T-helper 1 cell treated with Interleukin-12 subunit alpha and Interleukin-12 subunit beta and Interleukin-4 antibody, amounts not matched to agents 30 ng/mL and 1 ng/mL, for 36 hours (primary cell): ENCODE measurements around the gene KRTAP10-1. TPM values are rescaled to one million over a fixed set of nuclear protein-coding genes. Genes with fewer than 3 reads are reported as not detected.
"Not testable (repeated sequence)": the region's sequence is repeated elsewhere in the genome, so short reads cannot be mapped to it uniquely, and the experiment has no call there.

Source experiments
- intact Hi-C: fragments of 100-400 bp; cut with micrococcal nuclease; formaldehyde crosslinking; loops from one replicate; pipeline ENCODE4 v1.15.1; 2024
- total RNA-seq: library from RNA; stranded (reverse); gene quantifications from 2 replicates; pipeline ENCODE4 v1.2.3, GENCODE V29; 2022

The KRTAP10-1 gene
- total RNA-seq, 1 donor from 2014 or later, result not detected

- intact Hi-C loops, result no loop called here
These were observed 10.8 kb upstream of the KRTAP10-1 start for GRCh38 chr21:44550807-44551206.

GRCh38 chr21:44550285-44550684 lies 10.3 kb upstream of the KRTAP10-1 start:
- intact Hi-C loops, result not testable (repeated sequence)

GRCh38 chr21:44549525-44550211 lies 9.7 kb upstream of the KRTAP10-1 start:
- intact Hi-C loops, result no loop called here

GRCh38 chr21:44548922-44549321 lies 8.9 kb upstream of the KRTAP10-1 start:
- intact Hi-C loops, result no loop called here

- intact Hi-C loops, result no loop called here
These were observed 8.4 kb upstream of the KRTAP10-1 start for GRCh38 chr21:44548381-44548780.

GRCh38 chr21:44547656-44548331 lies 7.8 kb upstream of the KRTAP10-1 start:
- intact Hi-C loops, result no loop called here

GRCh38 chr21:44544566-44544965 lies 4.6 kb upstream of the KRTAP10-1 start:
- intact Hi-C loops, result no loop called here

GRCh38 chr21:44542716-44543115 lies 2.7 kb upstream of the KRTAP10-1 start:
- intact Hi-C loops, result no loop called here

- intact Hi-C loops, result no loop called here
These were observed 820 bp upstream of the KRTAP10-1 start for GRCh38 chr21:44540741-44541288.

- intact Hi-C loops, result no loop called here
These were observed 949 bp downstream of the KRTAP10-1 start for GRCh38 chr21:44539046-44539445.

- intact Hi-C loops, result no loop called here
These were observed 1.8 kb downstream of the KRTAP10-1 start for GRCh38 chr21:44537930-44538911.

GRCh38 chr21:44535963-44536362 lies 4.0 kb downstream of the KRTAP10-1 start:
- intact Hi-C loops, result no loop called here

- intact Hi-C loops, result no loop called here
These were observed 5.3 kb downstream of the KRTAP10-1 start for GRCh38 chr21:44534688-44535087.

GRCh38 chr21:44533891-44534627 lies 5.9 kb downstream of the KRTAP10-1 start:
- intact Hi-C loops, result no loop called here

- intact Hi-C loops, result no loop called here
These were observed 6.7 kb downstream of the KRTAP10-1 start for GRCh38 chr21:44533121-44533890.

GRCh38 chr21:44532712-44533111 lies 7.3 kb downstream of the KRTAP10-1 start:
- intact Hi-C loops, result no loop called here

- intact Hi-C loops, result no loop called here
These were observed 8.1 kb downstream of the KRTAP10-1 start for GRCh38 chr21:44531606-44532564.

- intact Hi-C loops, result no loop called here
These were observed 8.9 kb downstream of the KRTAP10-1 start for GRCh38 chr21:44530903-44531605.
